ENCODE measurements around the gene IFITM2.
"Not testable (repeated sequence)": the region's sequence is repeated elsewhere in the genome, so short reads cannot be mapped to it uniquely, and the experiment has no call there.

Gene IFITM2

DNA sequence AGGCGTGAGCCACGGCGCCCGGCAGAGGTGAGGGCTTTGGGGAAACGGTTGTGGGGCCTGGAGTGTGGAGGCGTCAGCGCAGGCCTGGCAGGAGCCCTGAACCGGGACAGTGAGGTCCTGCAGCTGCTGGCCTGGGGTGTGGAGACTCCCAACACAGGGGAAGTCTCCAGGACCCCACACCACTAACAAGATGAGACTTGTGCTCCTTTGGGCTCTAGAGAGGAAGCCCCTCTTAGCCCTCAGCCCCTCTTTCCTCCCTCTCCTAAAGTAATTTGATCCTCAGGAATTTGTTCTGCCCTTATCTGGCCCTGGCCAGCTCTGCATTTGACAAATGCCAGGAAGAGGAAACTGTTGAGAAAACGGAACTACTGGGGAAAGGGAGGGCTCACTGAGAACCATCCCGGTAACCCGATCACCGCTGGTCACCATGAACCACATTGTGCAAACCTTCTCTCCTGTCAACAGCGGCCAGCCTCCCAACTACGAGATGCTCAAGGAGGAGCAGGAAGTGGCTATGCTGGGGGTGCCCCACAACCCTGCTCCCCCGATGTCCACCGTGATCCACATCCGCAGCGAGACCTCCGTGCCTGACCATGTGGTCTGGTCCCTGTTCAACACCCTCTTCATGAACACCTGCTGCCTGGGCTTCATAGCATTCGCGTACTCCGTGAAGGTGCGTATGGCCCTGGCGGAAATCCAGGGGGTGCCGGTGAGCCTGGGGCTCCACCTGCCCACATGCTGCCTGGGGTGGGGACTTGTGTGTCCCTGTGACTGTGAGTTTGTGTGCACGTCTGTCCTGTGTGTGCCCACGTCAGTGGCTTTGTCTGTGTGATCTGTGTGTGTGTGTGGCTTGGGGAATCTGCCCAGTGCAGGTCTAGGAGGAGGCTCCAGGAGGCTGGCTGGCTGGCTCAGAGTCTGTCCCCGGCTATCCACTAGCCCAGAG is at the start of gene IFITM2:
IFITM2 (plus strand) TSS at position 51 of the 943 bp plus-strand sequence; CDS start at position 428, 377 bp downstream.
- not testable (repeated sequence) for DNase-seq

DNA sequence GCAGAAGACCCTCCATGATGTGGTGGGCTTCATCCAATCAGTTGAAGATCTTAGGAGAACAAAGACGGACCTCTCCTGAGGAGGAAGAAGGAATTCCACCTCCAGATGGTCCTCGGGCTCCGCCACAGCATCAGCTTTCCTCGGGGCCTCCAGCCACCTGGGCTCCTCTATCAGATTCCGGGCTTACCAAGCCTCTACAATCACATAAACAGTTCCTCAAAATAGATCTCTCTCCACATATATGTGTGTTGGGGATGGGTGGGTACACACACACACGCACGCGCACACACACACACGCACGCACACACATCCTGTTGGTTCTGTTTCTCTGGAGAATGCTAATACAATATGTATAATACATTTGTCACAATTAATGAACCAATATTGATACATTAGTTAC is 48.2 kb upstream of the IFITM2 start:
- no peak for DNase-seq

DNA sequence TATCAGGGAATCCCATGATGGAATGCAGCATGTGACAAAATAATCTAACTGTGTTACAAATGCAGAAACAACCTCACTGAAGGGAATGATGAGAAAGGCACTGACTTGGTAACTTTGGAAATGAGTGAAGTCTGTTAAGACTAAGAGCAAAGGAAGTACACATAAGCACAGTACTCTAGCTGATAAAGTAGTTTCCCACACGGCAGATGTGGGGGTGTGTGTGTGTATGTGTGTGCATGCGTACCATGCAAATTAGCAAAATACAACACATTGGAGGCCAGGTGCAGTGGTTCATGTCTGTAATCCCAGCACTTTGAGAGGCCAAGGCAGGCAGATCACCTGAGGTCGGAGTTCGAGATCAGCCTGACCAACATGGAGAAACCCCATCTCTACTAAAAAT is 46.0 kb upstream of the IFITM2 start:
- DNase-seq: no peak

DNA sequence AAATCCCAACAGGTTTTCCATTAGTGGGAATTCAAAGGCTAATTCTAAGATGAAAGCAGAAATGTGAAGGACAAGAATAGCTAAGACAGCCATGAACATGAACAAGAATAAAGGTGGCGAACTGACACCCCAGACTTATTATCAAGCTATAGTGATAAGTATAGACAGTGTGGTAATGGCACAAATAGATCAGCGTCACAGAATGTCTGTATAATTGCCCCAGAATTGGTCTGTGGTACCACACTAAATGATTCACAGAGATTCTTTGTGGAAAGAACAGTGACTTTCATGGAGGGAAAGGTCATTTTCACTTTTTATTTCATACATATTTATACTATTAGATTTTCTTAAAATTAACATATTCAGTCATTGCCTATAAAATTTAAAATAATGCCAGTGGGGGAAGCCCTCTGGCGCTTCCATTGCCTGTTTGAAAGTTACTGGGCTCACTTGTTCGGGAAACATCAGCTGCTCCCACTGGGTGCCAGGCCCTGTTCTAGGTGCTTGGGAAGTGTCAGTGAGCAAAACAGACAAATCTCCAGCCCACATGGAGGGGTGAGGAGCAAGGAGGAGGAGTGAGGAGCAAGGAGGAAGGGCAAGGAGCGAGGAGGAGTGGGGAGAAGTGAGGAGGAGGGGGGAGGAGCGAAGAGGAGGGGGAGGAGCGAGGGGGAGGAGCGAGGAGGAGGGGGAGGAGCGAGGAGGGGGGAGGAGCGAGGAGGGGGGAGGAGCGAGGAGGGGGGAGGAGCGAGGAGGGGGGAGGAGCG is 40.8 kb upstream of the IFITM2 start:
- no peak for DNase-seq

DNA sequence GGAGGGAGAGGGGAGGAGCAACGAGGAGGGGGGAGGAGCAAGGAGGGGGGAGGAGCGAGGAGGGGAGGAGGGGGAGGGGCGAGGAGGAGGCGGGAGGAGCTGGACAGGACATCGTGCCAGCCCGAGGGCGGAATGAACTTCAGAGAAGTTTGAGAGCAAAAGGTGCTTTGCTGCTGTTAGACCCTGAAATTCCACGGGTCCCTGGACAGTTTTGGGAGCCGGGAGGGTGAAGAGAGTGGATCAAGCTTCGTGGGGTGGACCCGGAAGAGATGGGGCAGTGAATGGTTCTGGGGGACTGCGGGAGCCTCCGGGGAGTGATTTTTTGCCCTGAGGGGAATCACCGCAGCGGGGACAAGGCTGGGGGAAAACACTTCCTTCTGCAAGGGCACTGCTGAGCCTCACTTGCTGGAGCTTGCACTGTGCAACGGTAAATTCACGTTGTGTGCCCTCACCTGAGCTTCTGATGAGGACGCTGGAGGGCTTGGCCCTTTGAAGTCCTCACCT is 40.1 kb upstream of the IFITM2 start:
- no peak for DNase-seq

DNA sequence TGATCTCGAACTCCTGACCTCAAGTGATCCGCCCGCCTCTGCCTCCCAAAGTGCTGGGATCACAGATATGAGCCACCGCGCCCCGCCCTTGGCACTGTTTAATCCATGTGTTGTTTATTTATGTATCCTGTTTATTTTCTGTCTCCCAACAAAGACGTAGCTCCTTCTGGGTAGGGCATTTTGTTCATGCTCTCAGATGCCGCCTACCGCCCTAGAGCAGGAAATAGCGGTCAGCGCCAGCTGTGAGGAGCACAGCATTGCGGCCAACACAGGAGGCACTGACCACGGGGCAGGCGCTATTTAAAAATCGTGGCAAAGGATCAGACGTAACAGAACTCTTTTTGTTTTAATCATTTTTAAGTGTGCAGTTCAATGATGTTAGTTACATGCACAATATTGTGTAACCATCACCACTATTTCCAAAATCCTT is 38.9 kb upstream of the IFITM2 start:
- DNase-seq: not testable (repeated sequence)

DNA sequence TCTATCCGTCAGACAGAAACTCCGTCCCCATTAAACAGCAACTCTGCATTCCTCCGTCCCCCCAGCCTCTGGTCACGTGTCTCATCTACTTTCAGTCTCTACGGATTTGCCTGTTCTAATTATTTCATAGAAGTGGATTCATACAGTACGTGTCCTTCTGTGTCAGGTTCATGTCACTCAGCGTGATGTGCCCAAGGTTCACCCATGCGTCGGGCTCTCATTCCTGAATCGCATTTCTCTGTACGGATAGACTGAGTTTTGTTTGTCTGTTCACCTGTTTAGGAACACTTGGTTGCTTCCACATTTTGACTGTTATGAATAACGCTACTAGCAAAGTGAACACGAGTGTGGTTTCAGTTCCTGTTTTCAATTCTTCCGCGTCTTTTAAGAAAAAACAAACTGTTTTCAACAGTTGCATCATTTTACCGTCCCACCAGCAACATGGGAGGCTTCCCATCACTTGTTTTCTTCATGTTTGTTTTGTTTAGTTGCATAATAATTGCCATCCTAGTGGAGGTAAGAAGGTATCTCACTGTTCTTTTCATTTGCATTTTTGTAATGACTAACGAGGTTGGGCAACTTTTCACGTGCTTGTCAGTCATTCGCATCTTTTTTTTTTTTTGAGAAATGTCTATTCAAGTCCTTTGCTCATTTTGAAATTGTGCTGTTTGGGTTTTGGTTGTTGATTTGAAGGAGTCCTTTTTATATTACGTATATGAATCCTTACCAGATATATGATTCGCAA is 38.3 kb upstream of the IFITM2 start:
- DNase-seq: no peak

DNA sequence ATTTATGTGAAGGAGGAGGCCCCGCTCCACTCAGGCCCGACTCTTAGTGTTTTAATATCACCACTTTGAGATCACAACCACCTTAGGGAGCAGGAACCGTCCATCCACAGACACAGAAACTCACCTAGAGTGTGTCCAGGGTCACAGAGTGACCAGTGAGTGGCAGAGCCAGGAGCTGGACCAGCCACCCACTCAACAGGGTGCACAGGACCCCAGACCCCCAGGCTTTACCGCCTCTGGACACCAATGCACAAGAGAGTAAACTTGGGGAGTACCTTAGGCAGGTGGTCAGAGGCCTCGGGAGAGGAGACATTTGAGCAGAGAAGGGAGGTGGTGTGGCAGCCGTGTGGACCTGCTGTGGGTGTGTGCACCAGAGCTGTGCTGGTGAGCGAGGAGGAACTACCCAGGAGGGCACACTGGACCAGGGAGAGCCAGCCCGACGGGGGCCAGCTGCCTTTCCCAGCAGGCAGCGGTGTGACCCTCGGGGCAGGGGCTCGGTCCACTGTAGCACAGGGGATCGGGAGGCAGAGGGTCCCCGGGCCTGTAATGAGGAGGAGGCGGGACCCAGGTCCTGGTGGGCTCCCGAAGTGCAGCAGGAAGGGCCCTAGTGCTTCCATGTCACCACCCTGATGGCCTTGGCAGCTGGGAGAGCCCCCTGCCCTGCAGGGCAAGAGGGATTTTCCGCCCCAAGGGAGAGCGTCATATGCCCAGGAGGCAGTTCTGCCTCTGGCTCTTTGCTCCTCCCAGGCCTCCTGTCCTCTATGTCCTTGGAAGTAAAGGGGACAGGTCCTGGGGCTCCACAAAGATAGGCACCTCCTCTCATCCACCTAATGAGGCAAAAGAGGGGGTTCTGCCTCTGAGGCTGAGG is 36.9 kb upstream of the IFITM2 start:
- DNase-seq: no peak

DNA sequence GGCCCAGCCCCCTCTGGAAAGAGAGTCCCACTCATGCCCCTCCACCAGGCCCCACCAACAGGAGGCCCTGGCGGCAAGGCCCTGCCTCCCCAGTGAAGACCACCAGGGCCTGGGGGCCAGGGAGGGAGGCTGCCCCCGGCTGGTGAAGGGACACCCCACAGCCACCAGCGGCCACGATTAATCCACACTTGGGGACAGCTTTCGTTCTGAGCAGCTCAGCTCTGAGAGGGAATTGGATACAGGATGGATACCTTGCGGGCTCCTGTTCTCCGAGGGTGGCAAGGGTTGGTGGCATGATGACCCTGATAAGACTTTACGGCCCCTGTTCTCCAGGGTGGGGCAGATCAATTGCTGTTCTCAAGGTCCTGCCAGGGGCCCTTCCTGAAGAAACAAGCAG is 36.3 kb upstream of the IFITM2 start:
- no peak for DNase-seq

DNA sequence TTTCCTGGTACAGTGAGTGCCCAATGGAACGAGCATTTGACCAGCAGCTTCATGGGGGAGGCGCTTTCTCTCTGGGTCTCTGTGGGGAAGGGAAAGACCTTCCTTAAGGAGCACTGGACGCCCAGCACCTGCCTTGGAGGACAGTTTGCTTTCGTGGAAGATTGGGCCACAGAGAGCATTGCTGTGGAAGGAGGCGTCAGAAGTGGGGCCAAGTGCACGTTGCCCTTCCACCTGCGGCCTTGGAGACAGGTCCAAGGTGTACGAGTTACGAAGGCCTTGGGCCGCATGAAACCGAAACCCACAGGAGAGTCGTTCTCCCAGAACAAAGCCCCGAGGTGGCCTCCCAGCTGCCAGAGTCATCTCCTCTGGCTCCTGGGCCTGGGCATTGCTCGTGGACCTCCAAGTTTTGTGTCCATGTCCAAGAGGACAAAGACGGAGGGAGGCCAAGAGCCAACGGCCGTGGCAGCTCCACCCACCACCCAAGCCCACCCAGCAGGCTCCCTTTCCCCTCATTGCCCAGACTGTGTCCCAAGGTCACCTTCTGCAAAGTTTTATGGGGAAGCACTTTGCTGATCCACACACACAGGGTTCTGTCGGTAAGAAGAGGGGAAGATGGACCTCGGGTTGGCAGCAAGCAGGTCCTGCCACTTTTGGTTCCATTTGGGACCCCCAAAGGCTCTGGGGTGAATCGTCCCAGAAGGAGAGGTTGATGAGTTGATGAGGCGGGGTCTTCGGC is 35.3 kb upstream of the IFITM2 start:
- DNase-seq: no peak

DNA sequence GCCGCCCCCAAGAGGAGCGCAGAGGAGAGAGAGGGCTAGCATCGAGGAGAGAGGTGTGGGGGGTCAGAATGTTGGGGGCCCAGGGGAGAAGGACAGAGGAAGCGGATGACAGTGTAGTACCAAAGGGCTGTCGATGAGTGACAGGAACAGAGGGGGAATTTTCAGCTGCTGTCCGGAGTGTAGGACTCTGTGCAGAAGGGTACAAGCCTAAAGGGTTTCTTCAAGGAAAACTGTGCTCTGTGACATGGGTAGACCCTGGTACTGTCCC is 34.8 kb upstream of the IFITM2 start:
- no peak for DNase-seq

DNA sequence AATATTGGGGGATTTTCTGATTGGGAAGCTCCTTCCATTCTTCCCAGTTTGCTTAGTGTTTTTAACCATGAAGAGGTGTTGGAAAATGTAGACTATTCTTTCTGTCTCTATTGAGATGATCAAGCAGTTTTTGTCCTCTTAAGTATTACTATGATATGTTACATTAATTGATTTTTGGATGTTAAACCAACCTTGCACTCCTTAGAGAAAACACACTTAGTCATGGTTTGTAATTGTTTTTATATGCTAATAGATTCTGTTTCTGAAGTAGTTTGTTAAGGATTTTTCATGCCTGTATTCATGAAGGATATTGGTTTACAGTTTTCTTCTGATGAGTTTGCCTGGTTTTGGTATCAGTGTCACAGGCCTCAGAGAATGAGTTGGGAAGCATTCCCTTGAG is 31.4 kb upstream of the IFITM2 start:
- no peak for DNase-seq

DNA sequence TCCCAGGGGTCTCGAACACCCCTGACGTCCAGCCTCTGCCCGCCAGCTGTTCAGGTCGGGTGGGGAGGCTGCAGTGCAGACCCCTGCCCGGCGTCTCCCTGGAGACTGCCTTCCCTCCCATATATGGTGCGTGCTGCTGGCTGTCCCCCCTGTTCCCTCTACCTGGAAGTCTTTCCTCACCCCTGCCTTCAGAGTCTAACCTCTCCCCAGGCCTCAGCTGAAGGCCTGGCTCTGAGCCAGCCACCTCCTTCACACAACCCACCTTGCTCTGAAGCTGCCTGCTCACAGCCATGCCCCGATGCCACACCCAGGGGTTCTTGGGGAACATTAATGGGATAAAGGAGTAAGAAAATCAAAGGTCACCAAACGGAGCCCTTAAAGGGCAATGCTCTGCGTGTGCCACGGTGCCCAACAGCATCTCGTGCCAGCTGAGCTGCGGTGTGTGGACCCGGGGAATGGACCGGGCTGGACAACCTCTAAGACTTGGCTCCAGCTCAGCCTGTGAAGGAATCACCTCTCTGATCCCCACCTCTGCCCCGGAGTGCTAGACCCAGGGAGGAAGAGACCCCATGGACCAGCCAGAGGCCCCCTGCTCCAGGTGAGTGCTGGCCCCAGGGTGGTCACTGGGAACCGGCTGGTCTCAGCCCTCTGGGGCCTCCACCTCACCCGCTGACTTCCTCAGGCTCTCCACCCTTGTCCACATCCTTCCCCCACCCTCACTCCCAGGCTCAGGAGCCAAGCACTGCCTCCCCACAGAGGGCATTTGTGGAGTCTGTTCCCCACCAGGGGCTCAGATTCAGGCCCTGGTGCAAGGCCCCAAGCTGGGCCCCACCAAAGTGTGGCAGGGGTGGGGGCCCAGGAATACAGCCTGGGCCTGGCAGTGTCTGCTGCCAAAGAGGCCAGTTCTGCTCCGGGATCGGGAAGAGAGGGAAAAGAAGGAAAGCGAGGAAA is 29.3 kb upstream of the IFITM2 start, which contains the start of gene NLRP6:
NLRP6 (plus strand) TSS at position 407 of the 951 bp plus-strand sequence; CDS start at position 570, 163 bp downstream.
- DNase-seq: no peak

DNA sequence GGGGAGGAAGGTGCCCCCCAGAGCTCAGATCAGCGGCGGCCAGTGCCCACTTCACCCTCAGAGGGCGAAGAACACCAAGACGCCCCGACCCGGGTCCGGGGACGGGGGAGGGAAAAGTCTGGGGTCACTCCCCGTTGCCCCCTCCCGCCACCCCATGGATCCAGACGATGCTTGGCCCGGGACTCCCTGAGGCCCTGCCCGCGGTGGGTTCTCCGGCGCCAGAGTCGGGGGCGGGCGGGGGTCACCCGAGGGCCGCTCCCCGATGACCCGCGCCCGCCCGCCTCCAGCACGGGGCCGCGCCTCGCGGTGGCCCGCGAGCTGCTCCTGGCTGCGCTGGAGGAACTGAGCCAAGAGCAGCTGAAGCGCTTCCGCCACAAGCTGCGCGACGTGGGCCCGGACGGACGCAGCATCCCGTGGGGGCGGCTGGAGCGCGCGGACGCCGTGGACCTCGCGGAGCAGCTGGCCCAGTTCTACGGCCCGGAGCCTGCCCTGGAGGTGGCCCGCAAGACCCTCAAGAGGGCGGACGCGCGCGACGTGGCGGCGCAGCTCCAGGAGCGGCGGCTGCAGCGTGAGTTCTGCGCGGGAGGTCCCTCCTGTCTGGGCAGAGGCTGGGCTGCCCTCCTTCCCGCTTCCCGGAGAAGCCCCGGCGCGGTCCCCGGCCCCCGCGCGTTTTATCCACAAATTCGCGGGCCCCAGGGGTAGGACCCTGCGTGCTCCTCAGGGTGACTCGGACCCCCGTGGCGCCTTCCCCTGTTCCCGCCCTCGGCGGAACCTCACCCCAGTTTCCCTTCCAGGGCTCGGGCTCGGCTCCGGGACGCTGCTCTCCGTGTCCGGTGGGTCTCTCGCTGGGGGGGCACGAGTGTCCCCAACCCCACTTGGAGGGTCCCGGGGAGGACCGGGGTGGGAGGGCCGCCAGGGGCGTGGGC is 28.3 kb upstream of the IFITM2 start:
- DNase-seq: no peak

DNA sequence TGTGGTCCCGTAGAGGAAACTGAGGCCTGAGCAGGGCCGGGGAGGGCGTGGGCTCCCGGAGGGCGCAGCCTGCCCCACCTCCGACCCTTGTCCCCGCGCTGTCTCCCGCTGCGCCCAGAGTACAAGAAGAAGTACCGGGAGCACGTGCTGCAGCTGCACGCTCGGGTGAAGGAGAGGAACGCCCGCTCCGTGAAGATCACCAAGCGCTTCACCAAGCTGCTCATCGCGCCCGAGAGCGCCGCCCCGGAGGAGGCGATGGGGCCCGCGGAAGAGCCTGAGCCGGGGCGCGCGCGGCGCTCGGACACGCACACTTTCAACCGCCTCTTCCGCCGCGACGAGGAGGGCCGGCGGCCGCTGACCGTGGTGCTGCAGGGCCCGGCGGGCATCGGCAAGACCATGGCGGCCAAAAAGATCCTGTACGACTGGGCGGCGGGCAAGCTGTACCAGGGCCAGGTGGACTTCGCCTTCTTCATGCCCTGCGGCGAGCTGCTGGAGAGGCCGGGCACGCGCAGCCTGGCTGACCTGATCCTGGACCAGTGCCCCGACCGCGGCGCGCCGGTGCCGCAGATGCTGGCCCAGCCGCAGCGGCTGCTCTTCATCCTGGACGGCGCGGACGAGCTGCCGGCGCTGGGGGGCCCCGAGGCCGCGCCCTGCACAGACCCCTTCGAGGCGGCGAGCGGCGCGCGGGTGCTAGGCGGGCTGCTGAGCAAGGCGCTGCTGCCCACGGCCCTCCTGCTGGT is 27.5 kb upstream of the IFITM2 start:
- DNase-seq: no peak

DNA sequence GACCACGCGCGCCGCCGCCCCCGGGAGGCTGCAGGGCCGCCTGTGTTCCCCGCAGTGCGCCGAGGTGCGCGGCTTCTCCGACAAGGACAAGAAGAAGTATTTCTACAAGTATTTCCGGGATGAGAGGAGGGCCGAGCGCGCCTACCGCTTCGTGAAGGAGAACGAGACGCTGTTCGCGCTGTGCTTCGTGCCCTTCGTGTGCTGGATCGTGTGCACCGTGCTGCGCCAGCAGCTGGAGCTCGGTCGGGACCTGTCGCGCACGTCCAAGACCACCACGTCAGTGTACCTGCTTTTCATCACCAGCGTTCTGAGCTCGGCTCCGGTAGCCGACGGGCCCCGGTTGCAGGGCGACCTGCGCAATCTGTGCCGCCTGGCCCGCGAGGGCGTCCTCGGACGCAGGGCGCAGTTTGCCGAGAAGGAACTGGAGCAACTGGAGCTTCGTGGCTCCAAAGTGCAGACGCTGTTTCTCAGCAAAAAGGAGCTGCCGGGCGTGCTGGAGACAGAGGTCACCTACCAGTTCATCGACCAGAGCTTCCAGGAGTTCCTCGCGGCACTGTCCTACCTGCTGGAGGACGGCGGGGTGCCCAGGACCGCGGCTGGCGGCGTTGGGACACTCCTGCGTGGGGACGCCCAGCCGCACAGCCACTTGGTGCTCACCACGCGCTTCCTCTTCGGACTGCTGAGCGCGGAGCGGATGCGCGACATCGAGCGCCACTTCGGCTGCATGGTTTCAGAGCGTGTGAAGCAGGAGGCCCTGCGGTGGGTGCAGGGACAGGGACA is 26.7 kb upstream of the IFITM2 start:
- DNase-seq: no peak

DNA sequence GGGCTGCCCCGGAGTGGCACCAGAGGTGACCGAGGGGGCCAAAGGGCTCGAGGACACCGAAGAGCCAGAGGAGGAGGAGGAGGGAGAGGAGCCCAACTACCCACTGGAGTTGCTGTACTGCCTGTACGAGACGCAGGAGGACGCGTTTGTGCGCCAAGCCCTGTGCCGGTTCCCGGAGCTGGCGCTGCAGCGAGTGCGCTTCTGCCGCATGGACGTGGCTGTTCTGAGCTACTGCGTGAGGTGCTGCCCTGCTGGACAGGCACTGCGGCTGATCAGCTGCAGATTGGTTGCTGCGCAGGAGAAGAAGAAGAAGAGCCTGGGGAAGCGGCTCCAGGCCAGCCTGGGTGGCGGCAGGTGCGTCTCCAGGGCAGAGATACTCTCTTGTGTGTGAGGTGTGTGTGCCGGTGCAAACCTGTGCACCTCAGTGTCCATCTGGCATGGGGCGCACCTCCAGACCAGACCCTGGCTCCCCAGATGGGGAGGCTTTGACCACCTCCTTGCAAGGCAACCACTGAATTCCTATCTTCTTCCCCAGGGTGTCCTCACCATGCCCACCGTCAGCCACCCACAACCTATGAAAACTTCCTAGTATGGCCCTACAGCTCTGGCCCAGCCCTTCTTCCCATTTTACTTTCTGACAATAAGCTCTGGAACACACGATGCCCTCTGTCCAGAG is 26.0 kb upstream of the IFITM2 start:
- DNase-seq: no peak

All from NCI-H2081 (cell line).